Esophagus (tissue), 2 donors: ENCODE results near the gene BAIAP2L1. TPM values are rescaled to one million over a fixed set of nuclear protein-coding genes. Genes with fewer than 3 reads are reported as not detected.

Source experiments
- H3K27ac ChIP-seq, 2 donors: one replicate each; pipeline ENCODE4 v1.5.1; 2013; ENCODE audit warnings: low read depth in 2 of 2, mild to moderate bottlenecking in 2 of 2, inconsistent platforms in 1 of 2, low read length in 1 of 2, moderate library complexity in 1 of 2
- H3K27me3 ChIP-seq, 2 donors: one replicate each; pipeline ENCODE4 v1.6.1; 2013; ENCODE audit warnings: low read length in 2 of 2, control low read depth in 1 of 2, mild to moderate bottlenecking in 1 of 2; ENCODE audit not compliant: insufficient read depth in 2 of 2, control insufficient read depth in 1 of 2
- H3K36me3 ChIP-seq, 2 donors: one replicate each; pipeline ENCODE4 v1.6.1; 2013; ENCODE audit warnings: low read length in 1 of 2; ENCODE audit not compliant: control insufficient read depth in 2 of 2, insufficient read depth in 2 of 2
- H3K4me1 ChIP-seq, 2 donors: one replicate each; pipeline ENCODE4 v1.6.1; 2013; ENCODE audit warnings: low read length in 1 of 2; ENCODE audit not compliant: control insufficient read depth in 2 of 2, insufficient read depth in 2 of 2
- H3K4me3 ChIP-seq, 2 donors: one replicate each; pipeline ENCODE4 v1.5.1; 2013; ENCODE audit warnings: low read length in 2 of 2, mild to moderate bottlenecking in 2 of 2, low read depth in 1 of 2, moderate library complexity in 1 of 2
- H3K9me3 ChIP-seq, 2 donors: one replicate each; pipeline ENCODE4 v1.6.1; 2013; ENCODE audit warnings: mild to moderate bottlenecking in 2 of 2, low read depth in 1 of 2, low read length in 1 of 2, moderate library complexity in 1 of 2; ENCODE audit not compliant: control insufficient read depth in 2 of 2, insufficient read depth in 1 of 2
- WGBS, 2 donors: extraction: QIAGEN DNeasy Blood & Tissue Kit; methylation state at CpG; one replicate each; pipeline ENCODE4 v1.1.7; 2013; 5-methylcytosine and 5-hydroxymethylcytosine counted together
- polyA plus RNA-seq, 2 donors: library from polyadenylated mRNA; stranded (reverse); fragments of 200-250 nt; gene quantifications; one replicate each; pipeline ENCODE4 v1.2.3, GENCODE V29; 2013
- donor health status: healthy with polysubstance abuse.
- donor health status: Bipolar disorder and iron deficiency.

The BAIAP2L1 gene
- polyA plus RNA-seq, 2 donors, result 20.0 to 23.1 TPM

- Histone ChIP-seq H3K4me1 (no peaks in the 10 kb centered on the region), H3K27ac (no peak overlapping the region), H3K9me3 (no peaks in the 10 kb centered on the region), H3K36me3 (peaks cover 0 to 3% of the 10 kb centered on the region in 2 donors), H3K4me3 (no peak overlapping the region), H3K27me3 (no peaks in the 10 kb centered on the region)
- WGBS, 2 donors, result 68 to 73% methylated on average over 1 of the region's 1 CpG
Observed at GRCh38 chr7:98334081-98334480, 66.8 kb downstream of the BAIAP2L1 start.

GRCh38 chr7:98330926-98331529 lies 69.9 kb downstream of the BAIAP2L1 start:
- Histone ChIP-seq H3K4me3 (no peak overlapping the region), H3K9me3 (no peaks in the 10 kb centered on the region), H3K27ac (no peak overlapping the region), H3K27me3 (no peaks in the 10 kb centered on the region), H3K36me3 (peaks cover 0 to 3% of the 10 kb centered on the region in 2 donors), H3K4me1 (no peaks in the 10 kb centered on the region)
- 93 to 94% methylated on average over 5 of the region's 5 CpGs for WGBS, 2 donors

- no peaks in the 10 kb centered on the region for H3K4me1 ChIP-seq
- 74 to 84% methylated on average over 9 of the region's 9 CpGs for WGBS, 2 donors
- no peaks in the 10 kb centered on the region for H3K9me3 ChIP-seq
- no peak overlapping the region for H3K27ac ChIP-seq
- no peaks in the 10 kb centered on the region for H3K27me3 ChIP-seq
- no peak overlapping the region for H3K4me3 ChIP-seq
- no peaks in the 10 kb centered on the region for H3K36me3 ChIP-seq
Observed at GRCh38 chr7:98329791-98330373, 71.0 kb downstream of the BAIAP2L1 start.

DNA sequence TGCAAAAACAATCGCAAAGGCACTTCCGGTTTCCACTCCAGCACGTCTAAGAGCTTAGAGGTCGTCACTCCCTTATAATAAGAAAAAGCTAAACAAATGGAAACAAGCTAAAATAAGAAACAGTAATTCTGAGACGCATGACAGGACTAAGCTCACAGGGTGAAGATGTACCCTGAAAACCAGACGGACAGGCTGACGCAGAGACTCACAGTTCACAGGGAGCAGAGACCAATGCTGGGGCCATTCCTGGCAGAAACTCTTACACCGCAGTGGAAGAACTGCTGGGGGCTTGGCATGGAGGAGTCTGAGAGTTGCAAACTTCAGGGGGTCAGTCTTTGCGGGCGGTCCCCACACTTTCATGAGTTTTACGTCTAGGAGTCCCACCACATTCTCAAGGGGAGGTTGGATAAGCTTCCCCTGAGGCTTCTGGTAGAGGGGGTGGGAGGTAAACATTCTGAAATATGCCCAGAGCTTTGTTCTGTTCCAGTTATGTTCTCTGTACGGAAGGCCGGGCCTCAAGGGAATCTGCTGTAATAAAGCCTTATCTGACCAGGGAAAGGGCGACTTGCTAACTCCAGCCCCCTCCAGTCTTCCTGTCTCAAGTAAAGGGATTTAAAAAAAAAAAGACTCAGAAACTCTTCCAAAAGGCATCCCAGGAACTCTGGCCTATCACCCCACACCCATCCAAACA lies 71.6 kb downstream of the BAIAP2L1 start:
- Histone ChIP-seq H3K4me3 (no peak overlapping the region), H3K27ac (no peak overlapping the region)
- WGBS, 2 donors, result 70% methylated on average over 14 of the region's 14 CpGs

GRCh38 chr7:98324782-98325181 lies 76.1 kb downstream of the BAIAP2L1 start:
- H3K27me3 ChIP-seq, result no peaks in the 10 kb centered on the region
- H3K4me3 ChIP-seq, result no peak overlapping the region
- H3K4me1 ChIP-seq, result no peaks in the 10 kb centered on the region
- H3K9me3 ChIP-seq, result no peaks in the 10 kb centered on the region
- H3K27ac ChIP-seq, result no peak overlapping the region
- 93 to 94% methylated on average over 6 of the region's 6 CpGs for WGBS, 2 donors
- peaks cover 0 to 3% of the 10 kb centered on the region in 2 donors for H3K36me3 ChIP-seq

More for the DNA sequence above, 71.6 kb downstream of the BAIAP2L1 start:
- no peaks in the 10 kb centered on the region for H3K4me1 ChIP-seq
- H3K27me3 ChIP-seq, result no peaks in the 10 kb centered on the region
- no peaks in the 10 kb centered on the region for H3K9me3 ChIP-seq
- no peaks in the 10 kb centered on the region for H3K36me3 ChIP-seq

- Histone ChIP-seq H3K4me1 (no peaks in the 10 kb centered on the region), H3K27ac (peak overlapping the region in 1 of 2 donors; percentile 6), H3K27me3 (no peaks in the 10 kb centered on the region), H3K9me3 (no peaks in the 10 kb centered on the region), H3K36me3 (peaks cover 0 to 7% of the 10 kb centered on the region in 2 donors), H3K4me3 (no peak overlapping the region)
- WGBS, 2 donors, result 68 to 73% methylated on average over 28 of the region's 28 CpGs
Observed at GRCh38 chr7:98323597-98324322, 77.1 kb downstream of the BAIAP2L1 start.

- no peak overlapping the region for H3K27ac ChIP-seq
- H3K4me3 ChIP-seq, result no peak overlapping the region
- WGBS, 2 donors, result 78 to 80% methylated on average over 24 of the region's 24 CpGs
- peaks cover 0 to 10% of the 10 kb centered on the region in 2 donors for H3K36me3 ChIP-seq
- H3K27me3 ChIP-seq, result no peaks in the 10 kb centered on the region
- no peaks in the 10 kb centered on the region for H3K4me1 ChIP-seq
- no peaks in the 10 kb centered on the region for H3K9me3 ChIP-seq
Observed at GRCh38 chr7:98322331-98323270, 78.3 kb downstream of the BAIAP2L1 start.

- no peak overlapping the region for H3K4me3 ChIP-seq
- H3K27ac ChIP-seq, result no peak overlapping the region
- no peaks in the 10 kb centered on the region for H3K27me3 ChIP-seq
- H3K4me1 ChIP-seq, result no peaks in the 10 kb centered on the region
- 62 to 75% methylated on average over 10 of the region's 10 CpGs for WGBS, 2 donors
- H3K36me3 ChIP-seq, result peaks cover 0 to 14% of the 10 kb centered on the region in 2 donors
- H3K9me3 ChIP-seq, result no peaks in the 10 kb centered on the region
Observed at GRCh38 chr7:98321301-98321700, 79.6 kb downstream of the BAIAP2L1 start.

DNA sequence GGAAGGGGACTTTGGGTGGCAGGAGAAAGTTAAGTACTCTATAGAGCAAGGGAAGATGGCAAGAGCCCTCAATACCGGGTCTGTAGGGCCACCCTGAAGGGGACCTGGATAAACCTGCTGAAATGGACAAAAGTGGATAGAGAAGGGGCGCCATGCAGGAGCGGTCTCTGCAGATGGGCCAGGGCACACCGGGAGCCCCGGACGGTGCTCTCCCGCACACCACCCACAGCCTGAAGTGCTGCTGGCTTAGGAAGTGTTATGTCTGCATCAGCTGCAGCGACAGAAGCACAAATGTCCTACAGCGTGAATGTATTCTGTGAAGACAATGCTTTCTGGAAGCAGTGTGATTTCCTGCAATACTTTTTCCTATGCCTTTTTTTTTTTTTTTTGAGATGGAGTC lies 81.7 kb downstream of the BAIAP2L1 start:
- 92% methylated on average over 9 of the region's 9 CpGs for WGBS, 2 donors
- Histone ChIP-seq H3K4me1 (no peaks in the 10 kb centered on the region), H3K9me3 (no peaks in the 10 kb centered on the region), H3K4me3 (no peak overlapping the region), H3K36me3 (peaks cover 0 to 21% of the 10 kb centered on the region in 2 donors), H3K27me3 (no peaks in the 10 kb centered on the region), H3K27ac (no peak overlapping the region)
